Neural progenitor cell (in vitro differentiated cells): Measurements from ENCODE around the gene DIDO1. TPM values are rescaled to one million over a fixed set of nuclear protein-coding genes. Genes with fewer than 3 reads are reported as not detected.

Experiments used
- DNase-seq: peaks from one replicate; pipeline ENCODE4 v3.0.0-alpha.2; 2016; ENCODE audit warnings: low spot score
- H2AFZ ChIP-seq: fragments of 200-600 bp; sonication (generic); replicated peaks from 2 replicates; pipeline ENCODE4 v1.6.1; 2016; ENCODE audit warnings: antibody characterized with exemption
- H3F3A ChIP-seq: fragments of 200-600 bp; sonication (generic); 2 replicates; pipeline ENCODE4 v1.6.1; 2016; ENCODE audit warnings: antibody characterized with exemption, low read depth
- H3K27ac ChIP-seq: fragments of 200-600 bp; sonication (generic); 2 replicates; pipeline ENCODE4 v1.5.1; 2016; ENCODE audit warnings: mild to moderate bottlenecking
- H3K27me3 ChIP-seq: fragments of 200-600 bp; sonication (generic); 2 replicates; pipeline ENCODE4 v1.6.1; 2016; ENCODE audit warnings: mild to moderate bottlenecking, moderate library complexity
- H3K36me3 ChIP-seq: fragments of 200-600 bp; sonication (generic); 2 replicates; pipeline ENCODE4 v1.5.1; 2016
- H3K4me1 ChIP-seq: fragments of 200-600 bp; sonication (generic); 2 replicates; pipeline ENCODE4 v1.6.1; 2016; ENCODE audit warnings: mixed run types
- H3K4me2 ChIP-seq: fragments of 200-600 bp; sonication (generic); 2 replicates; pipeline ENCODE4 v1.6.1; 2016
- H3K4me3 ChIP-seq: fragments of 200-600 bp; sonication (generic); 2 replicates; pipeline ENCODE4 v1.5.1; 2016
- H3K79me2 ChIP-seq: fragments of 200-600 bp; sonication (generic); 2 replicates; pipeline ENCODE4 v1.6.1; 2016; ENCODE audit warnings: low read depth
- H3K9ac ChIP-seq: fragments of 200-600 bp; sonication (generic); 2 replicates; pipeline ENCODE4 v1.6.1; 2016
- H3K9me3 ChIP-seq: fragments of 200-600 bp; sonication (generic); 2 replicates; pipeline ENCODE4 v1.5.1; 2016; ENCODE audit warnings: low read depth
- H4K20me1 ChIP-seq: fragments of 200-600 bp; sonication (generic); 2 replicates; pipeline ENCODE4 v1.6.1; 2016; ENCODE audit warnings: low read depth
- H3K27ac Mint-ChIP-seq: 3 replicates; pipeline ENCODE4 v1.8.0; 2021; ENCODE audit warnings: mixed read lengths
- H3K27me3 Mint-ChIP-seq: 2 replicates; pipeline ENCODE4 v1.8.0; 2022; ENCODE audit warnings: low read depth, mild to moderate bottlenecking, inconsistent platforms, moderate library complexity, mixed read lengths; ENCODE audit not compliant: insufficient read depth
- H3K36me3 Mint-ChIP-seq: 3 replicates; pipeline ENCODE4 v1.8.0; 2021; ENCODE audit warnings: mixed read lengths
- H3K4me1 Mint-ChIP-seq: 3 replicates; pipeline ENCODE4 v1.8.0; 2021; ENCODE audit warnings: mixed read lengths
- H3K4me3 Mint-ChIP-seq: 3 replicates; pipeline ENCODE4 v1.8.0; 2021; ENCODE audit warnings: mild to moderate bottlenecking, moderate library complexity, mixed read lengths
- H3K9me3 Mint-ChIP-seq: 3 replicates; pipeline ENCODE4 v1.8.0; 2020; ENCODE audit warnings: mixed read lengths
- EZH2 ChIP-seq: fragments of 200-600 bp; sonication (generic); IDR thresholded peaks from 2 replicates; pipeline ENCODE4 v1.6.1; 2017; ENCODE audit warnings: antibody characterized with exemption, mild to moderate bottlenecking, moderate library complexity
- EZH2phosphoT487 ChIP-seq: fragments of 200-600 bp; sonication (generic); IDR thresholded peaks from 2 replicates; pipeline ENCODE4 v1.6.1; 2017; ENCODE audit warnings: antibody characterized with exemption
- total RNA-seq: library from RNA; depleted of rRNA; stranded (reverse); fragments of >200 nt; gene quantifications from 2 replicates; pipeline ENCODE4 v1.2.3, GENCODE V29; 2015; ENCODE audit warnings: low replicate concordance
- TF ChIP-seq, protein P1 (sequence below): fragments of 200-600 bp; sonication (generic); IDR thresholded peaks from 2 replicates; pipeline ENCODE4 v1.5.1; 2017; ENCODE audit warnings: antibody characterized with exemption, mild to moderate bottlenecking

The DIDO1 gene
- total RNA-seq, 1 donor from 2014 or later: 64.5 TPM

DNA sequence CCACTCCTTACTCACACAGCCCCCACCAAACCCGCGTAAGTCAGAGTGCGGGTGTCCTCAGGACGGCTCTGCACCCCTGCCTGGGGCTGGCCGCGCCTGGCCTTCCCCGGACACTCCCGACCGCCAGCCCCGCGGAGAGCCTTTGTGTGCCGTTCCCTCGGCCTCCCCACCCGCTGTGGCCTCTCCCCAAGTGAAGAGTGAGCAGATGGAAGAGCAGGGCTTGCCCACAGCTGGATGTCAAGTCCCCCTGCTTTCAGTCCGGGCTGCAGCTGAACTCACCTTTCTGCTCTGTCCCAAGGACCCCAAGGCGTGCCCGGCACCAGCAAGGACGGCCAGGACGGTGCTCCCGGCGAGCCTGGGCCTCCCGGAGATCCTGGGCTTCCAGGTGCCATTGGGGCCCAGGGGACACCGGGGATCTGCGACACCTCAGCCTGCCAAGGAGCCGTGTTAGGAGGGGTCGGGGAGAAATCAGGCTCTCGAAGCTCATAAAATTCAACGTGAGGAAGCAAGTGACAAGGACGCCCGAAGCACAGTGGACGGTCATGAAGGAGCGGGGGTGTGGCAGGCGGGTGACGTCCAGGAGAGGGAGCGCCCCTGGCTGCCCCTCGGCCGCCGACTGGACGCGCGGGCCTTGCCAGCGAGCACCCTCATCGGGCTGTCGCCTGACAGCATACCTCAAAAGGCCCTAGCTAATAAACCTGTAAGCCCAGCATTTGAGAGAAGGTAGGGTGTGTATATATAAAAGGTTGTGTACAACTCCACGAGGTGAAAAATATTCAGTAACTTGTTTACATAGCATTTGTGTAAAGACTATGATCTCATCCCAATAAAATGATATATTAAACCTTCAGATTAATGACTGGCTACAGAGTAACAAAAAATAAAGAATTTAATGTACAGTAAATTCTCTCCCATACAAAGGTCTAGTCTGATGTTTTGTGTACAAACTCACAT lies 85.8 kb downstream of the DIDO1 start:
- H3K4me1 ChIP-seq: peaks cover 6% of the 10 kb centered on the region
- Mint-ChIP-seq H3K27me3 (peaks cover 4% of the 10 kb centered on the region), H3K9me3 (no peaks in the 10 kb centered on the region), H3K36me3 (peaks cover 13% of the 10 kb centered on the region), H3K27ac (no peak overlapping the region), H3K4me3 (no peak overlapping the region), H3K4me1 (peaks cover 11% of the 10 kb centered on the region)
- peaks cover 5% of the 10 kb centered on the region for H4K20me1 ChIP-seq
- H3K27me3 ChIP-seq: no peaks in the 10 kb centered on the region
- no peak for DNase-seq
- H3K9ac ChIP-seq: no peak overlapping the region
- H3K4me2 ChIP-seq: no peak overlapping the region
- H3K4me3 ChIP-seq: no peak overlapping the region
- H3K27ac ChIP-seq: no peak overlapping the region
- TF ChIP-seq EZH2 (no peak), EZH2phosphoT487 (no peak)
- TF ChIP-seq, protein P1, sequence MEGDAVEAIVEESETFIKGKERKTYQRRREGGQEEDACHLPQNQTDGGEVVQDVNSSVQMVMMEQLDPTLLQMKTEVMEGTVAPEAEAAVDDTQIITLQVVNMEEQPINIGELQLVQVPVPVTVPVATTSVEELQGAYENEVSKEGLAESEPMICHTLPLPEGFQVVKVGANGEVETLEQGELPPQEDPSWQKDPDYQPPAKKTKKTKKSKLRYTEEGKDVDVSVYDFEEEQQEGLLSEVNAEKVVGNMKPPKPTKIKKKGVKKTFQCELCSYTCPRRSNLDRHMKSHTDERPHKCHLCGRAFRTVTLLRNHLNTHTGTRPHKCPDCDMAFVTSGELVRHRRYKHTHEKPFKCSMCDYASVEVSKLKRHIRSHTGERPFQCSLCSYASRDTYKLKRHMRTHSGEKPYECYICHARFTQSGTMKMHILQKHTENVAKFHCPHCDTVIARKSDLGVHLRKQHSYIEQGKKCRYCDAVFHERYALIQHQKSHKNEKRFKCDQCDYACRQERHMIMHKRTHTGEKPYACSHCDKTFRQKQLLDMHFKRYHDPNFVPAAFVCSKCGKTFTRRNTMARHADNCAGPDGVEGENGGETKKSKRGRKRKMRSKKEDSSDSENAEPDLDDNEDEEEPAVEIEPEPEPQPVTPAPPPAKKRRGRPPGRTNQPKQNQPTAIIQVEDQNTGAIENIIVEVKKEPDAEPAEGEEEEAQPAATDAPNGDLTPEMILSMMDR: no peak
- H3K36me3 ChIP-seq: no peaks in the 10 kb centered on the region
- H2AFZ ChIP-seq: no peak overlapping the region
- H3K79me2 ChIP-seq: no peaks in the 10 kb centered on the region
- H3F3A ChIP-seq: peaks cover 10% of the 10 kb centered on the region
- no peaks in the 10 kb centered on the region for H3K9me3 ChIP-seq

DNA sequence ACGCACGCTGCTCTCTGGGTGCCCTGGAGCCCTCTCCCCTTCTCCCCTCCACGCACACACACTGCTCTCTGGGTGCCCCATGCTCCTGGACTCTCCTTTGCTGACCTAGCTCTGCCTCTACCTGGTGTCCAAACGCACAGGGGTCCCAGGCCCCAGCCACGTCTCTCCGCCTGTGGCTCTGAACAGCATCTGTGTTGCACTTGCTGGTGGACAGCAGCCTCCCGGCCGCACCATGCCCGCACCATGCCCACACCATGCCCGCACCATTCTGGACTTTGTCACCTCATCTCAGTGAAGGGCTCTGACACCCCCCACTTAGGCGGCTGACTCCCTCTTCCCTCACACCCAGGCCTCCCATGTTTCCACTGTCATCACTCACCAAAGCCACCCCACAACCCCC lies 86.5 kb downstream of the DIDO1 start:
- peaks cover 17% of the 10 kb centered on the region for H3K4me1 Mint-ChIP-seq
- no peak overlapping the region for H3K4me3 Mint-ChIP-seq
- Histone ChIP-seq H3K9ac (no peak overlapping the region), H3K27ac (no peak overlapping the region), H2AFZ (no peak overlapping the region), H3K4me1 (peaks cover 13% of the 10 kb centered on the region), H4K20me1 (peaks cover 5% of the 10 kb centered on the region), H3F3A (peaks cover 17% of the 10 kb centered on the region), H3K79me2 (no peaks in the 10 kb centered on the region), H3K4me2 (no peak overlapping the region), H3K36me3 (no peaks in the 10 kb centered on the region), H3K4me3 (no peak overlapping the region), H3K9me3 (no peaks in the 10 kb centered on the region), H3K27me3 (no peaks in the 10 kb centered on the region)
- H3K36me3 Mint-ChIP-seq: peaks cover 8% of the 10 kb centered on the region
- no peak overlapping the region for H3K27ac Mint-ChIP-seq
- peaks cover 6% of the 10 kb centered on the region for H3K27me3 Mint-ChIP-seq
- TF ChIP-seq EZH2phosphoT487: no peak
- TF ChIP-seq EZH2: no peak
- TF ChIP-seq, protein P1: no peak
- no peak for DNase-seq
- no peaks in the 10 kb centered on the region for H3K9me3 Mint-ChIP-seq

DNA sequence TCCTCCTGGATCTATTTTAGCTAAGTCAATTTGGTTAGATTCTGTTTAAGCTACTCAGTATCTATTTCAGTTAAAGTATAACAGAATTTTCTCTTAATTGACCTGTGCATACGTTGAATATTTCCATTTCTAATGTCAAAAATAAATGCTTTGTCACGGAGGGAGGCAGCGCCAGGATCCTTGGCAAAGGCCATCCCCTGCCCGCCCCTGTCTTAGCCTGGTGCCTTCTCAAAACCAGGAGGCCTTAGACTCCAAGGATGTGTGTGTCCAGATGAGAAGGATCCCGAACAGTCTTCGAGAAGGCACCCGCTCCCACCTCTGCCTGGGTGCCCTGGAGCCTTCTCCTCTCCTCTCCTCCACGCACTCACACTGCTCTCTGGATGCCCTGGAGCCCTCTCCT lies 87.0 kb downstream of the DIDO1 start:
- Histone ChIP-seq H3K4me2 (no peak overlapping the region), H3K9ac (no peak overlapping the region), H3F3A (peaks cover 18% of the 10 kb centered on the region), H3K27me3 (no peaks in the 10 kb centered on the region), H4K20me1 (peaks cover 5% of the 10 kb centered on the region), H3K79me2 (no peaks in the 10 kb centered on the region), H3K9me3 (no peaks in the 10 kb centered on the region), H3K27ac (no peak overlapping the region), H2AFZ (no peak overlapping the region), H3K36me3 (no peaks in the 10 kb centered on the region), H3K4me1 (peaks cover 19% of the 10 kb centered on the region), H3K4me3 (no peak overlapping the region)
- Mint-ChIP-seq H3K36me3 (peaks cover 7% of the 10 kb centered on the region), H3K4me1 (peaks cover 18% of the 10 kb centered on the region), H3K9me3 (no peaks in the 10 kb centered on the region), H3K27ac (no peak overlapping the region), H3K4me3 (no peak overlapping the region), H3K27me3 (peaks cover 6% of the 10 kb centered on the region)
- TF ChIP-seq EZH2 (no peak), EZH2phosphoT487 (no peak)
- TF ChIP-seq, protein P1: no peak
- no peak for DNase-seq
